CD4-positive, alpha-beta T cell (primary cell): Measurements from ENCODE around the gene PTPRK. TPM values are rescaled to one million over a fixed set of nuclear protein-coding genes. Genes with fewer than 3 reads are reported as not detected.

Source experiments
- ATAC-seq: fragments of 200-7000 bp; cut with Tn5 transposase; one replicate; pipeline ENCODE4 v1.10.0; 2022; ENCODE audit warnings: mild to moderate bottlenecking; ENCODE audit not compliant: poor library complexity
- CTCF ChIA-PET: fragments of 350-600 bp; sonication (Branson Sonifier 250); formaldehyde crosslinking; loops from one replicate; lab custom pipeline; 2021; ENCODE audit warnings: antibody characterized with exemption, inconsistent platforms; lab: Charles Lee
- POLR2A ChIA-PET: fragments of 350-600 bp; sonication (Branson Sonifier 250); formaldehyde crosslinking; loops from one replicate; lab custom pipeline; 2021; ENCODE audit warnings: antibody characterized with exemption, inconsistent platforms; lab: Charles Lee
- DNase-seq, 14 experiments: peaks; one replicate each; pipeline ENCODE4 v3.0.0-alpha.2; 2013 to 2020; ENCODE audit warnings: mixed read lengths in 2 of 14
- H3K27ac ChIP-seq, 2 donors: one replicate each; pipeline versions ENCODE4 v1.5.1 to v1.7.0; 2013; ENCODE audit warnings: low read length in 2 of 2, low read depth in 1 of 2, mild to moderate bottlenecking in 1 of 2
- H3K27me3 ChIP-seq, 2 experiments: 1 replicate in 1 of 2; 2 replicates in 1 of 2; pipeline versions ENCODE4 v1.6.1 to v1.7.0; 2013; ENCODE audit warnings: low read length in 2 of 2, control low read depth in 1 of 2, mild to moderate bottlenecking in 1 of 2, moderate library complexity in 1 of 2; ENCODE audit not compliant: insufficient read depth in 2 of 2, control insufficient read depth in 1 of 2
- H3K36me3 ChIP-seq: one replicate; pipeline ENCODE4 v1.6.1; 2013; ENCODE audit warnings: low read length, control low read depth; ENCODE audit not compliant: insufficient read depth
- H3K4me1 ChIP-seq: one replicate; pipeline ENCODE4 v1.6.1; 2013; ENCODE audit warnings: low read length, control low read depth; ENCODE audit not compliant: insufficient read depth
- H3K4me3 ChIP-seq: one replicate; pipeline ENCODE4 v1.5.1; 2013; ENCODE audit warnings: mild to moderate bottlenecking, low read length, moderate library complexity
- H3K9me3 ChIP-seq, 2 experiments: 1 replicate in 1 of 2; 2 replicates in 1 of 2; pipeline versions ENCODE4 v1.6.1 to v1.7.0; 2013; ENCODE audit warnings: low read length in 2 of 2, mild to moderate bottlenecking in 2 of 2, control low read depth in 1 of 2, moderate library complexity in 1 of 2; ENCODE audit not compliant: control insufficient read depth in 1 of 2, insufficient read depth in 1 of 2
- H3K27ac Mint-ChIP-seq: one replicate; pipeline ENCODE4 v1.8.0; 2020; ENCODE audit warnings: mixed read lengths
- H3K27me3 Mint-ChIP-seq: one replicate; pipeline ENCODE4 v1.8.0; 2021; ENCODE audit warnings: mixed read lengths
- H3K36me3 Mint-ChIP-seq: one replicate; pipeline ENCODE4 v1.8.0; 2021; ENCODE audit warnings: low read depth, mixed read lengths
- H3K4me1 Mint-ChIP-seq: one replicate; pipeline ENCODE4 v1.8.0; 2021; ENCODE audit warnings: low read depth, mixed read lengths
- H3K4me3 Mint-ChIP-seq: one replicate; pipeline ENCODE4 v1.8.0; 2020; ENCODE audit warnings: mild to moderate bottlenecking, mixed read lengths
- H3K9me3 Mint-ChIP-seq: one replicate; pipeline ENCODE4 v1.8.0; 2020; ENCODE audit warnings: mixed read lengths
- CTCF ChIP-seq: fragments of 200-600 bp; IDR thresholded peaks from one replicate; pipeline ENCODE4 v1.8.0; 2022; ENCODE audit warnings: antibody characterized with exemption, mild to moderate bottlenecking
- intact Hi-C, 2 experiments: fragments of 100-400 bp; cut with DNase I in 1 of 2; cut with micrococcal nuclease in 1 of 2; formaldehyde crosslinking; loops; one replicate each; pipeline versions ENCODE4 v1.15.1 to v1.9.0; 2023 to 2025; cut with DNase I, micrococcal nuclease
- total RNA-seq, 174 experiments: library from RNA in 2 of 174; stranded (reverse) in 2 of 174; gene quantifications; one replicate each; pipeline ENCODE4 v1.2.3 and lab custom pipeline; 2021 to 2026

PTPRK gene
- total RNA-seq, 2 experiments from 2014 or later = 8.4 to 10.3 TPM

- no peak for TF ChIP-seq CTCF
- H3K4me1 Mint-ChIP-seq = no peaks in the 10 kb centered on the region
- Histone ChIP-seq H3K36me3 (no peaks in the 10 kb centered on the region), H3K4me1 (no peaks in the 10 kb centered on the region), H3K9me3 (no peaks in the 10 kb centered on the region), H3K27me3 (no peaks in the 10 kb centered on the region), H3K4me3 (no peak overlapping the region), H3K27ac (no peak overlapping the region)
- no peaks in the 10 kb centered on the region for H3K36me3 Mint-ChIP-seq
- H3K9me3 Mint-ChIP-seq = no peaks in the 10 kb centered on the region
- H3K27ac Mint-ChIP-seq = no peak overlapping the region
- CTCF ChIA-PET = no interaction called here
- H3K4me3 Mint-ChIP-seq = no peak overlapping the region
- POLR2A ChIA-PET = no interaction called here
- intact Hi-C loops = no loop called here
- no peaks in the 10 kb centered on the region for H3K27me3 Mint-ChIP-seq
- DNase-seq = no peak
- no peak for ATAC-seq
Measured at GRCh38 chr6:128465368-128466343, 54.7 kb downstream of the PTPRK start.

- Histone ChIP-seq H3K4me3 (no peak overlapping the region), H3K4me1 (no peaks in the 10 kb centered on the region), H3K36me3 (no peaks in the 10 kb centered on the region), H3K9me3 (no peaks in the 10 kb centered on the region), H3K27me3 (no peaks in the 10 kb centered on the region), H3K27ac (no peak overlapping the region)
- no peak overlapping the region for H3K27ac Mint-ChIP-seq
- H3K4me1 Mint-ChIP-seq = no peaks in the 10 kb centered on the region
- POLR2A ChIA-PET = interaction anchor here (0.7 kb wide), 1 partner anchor 16 kb away, joined by 3 read pairs; no protein-coding TSS in a partner anchor
- no peaks in the 10 kb centered on the region for H3K36me3 Mint-ChIP-seq
- ATAC-seq (no peak), DNase-seq (no peak)
- no peaks in the 10 kb centered on the region for H3K9me3 Mint-ChIP-seq
- no peak for TF ChIP-seq CTCF
- no peaks in the 10 kb centered on the region for H3K27me3 Mint-ChIP-seq
- H3K4me3 Mint-ChIP-seq = no peak overlapping the region
- intact Hi-C loops = no loop called here
- CTCF ChIA-PET = no interaction called here
Measured at GRCh38 chr6:128464790-128465189, 55.6 kb downstream of the PTPRK start.

GRCh38 chr6:128463942-128464341 lies 56.5 kb downstream of the PTPRK start:
- no peaks in the 10 kb centered on the region for H3K36me3 Mint-ChIP-seq
- no peaks in the 10 kb centered on the region for H3K9me3 Mint-ChIP-seq
- Histone ChIP-seq H3K27ac (no peak overlapping the region), H3K9me3 (no peaks in the 10 kb centered on the region), H3K4me1 (no peaks in the 10 kb centered on the region), H3K4me3 (no peak overlapping the region), H3K36me3 (no peaks in the 10 kb centered on the region), H3K27me3 (no peaks in the 10 kb centered on the region)
- TF ChIP-seq CTCF = no peak
- intact Hi-C loops = no loop called here
- no peak overlapping the region for H3K4me3 Mint-ChIP-seq
- CTCF ChIA-PET = no interaction called here
- H3K27ac Mint-ChIP-seq = no peak overlapping the region
- H3K4me1 Mint-ChIP-seq = no peaks in the 10 kb centered on the region
- POLR2A ChIA-PET = interaction anchor here (0.7 kb wide), 1 partner anchor 15 kb away, joined by 3 read pairs; no protein-coding TSS in a partner anchor
- DNase-seq (no peak), ATAC-seq (no peak)
- no peaks in the 10 kb centered on the region for H3K27me3 Mint-ChIP-seq
